GM18526 (cell line): ENCODE results near the gene SLC10A4.

Source experiments
- POLR2A ChIP-seq: IDR thresholded peaks from 3 replicates; pipeline ENCODE4 v1.6.1; 2011; ENCODE audit not compliant: insufficient read length; ENCODE audit errors: extremely low read depth

The SLC10A4 gene

GRCh38 chr4:48481581-48481980 is 1.6 kb upstream of the SLC10A4 start:
- TF ChIP-seq POLR2A, result no peak

DNA sequence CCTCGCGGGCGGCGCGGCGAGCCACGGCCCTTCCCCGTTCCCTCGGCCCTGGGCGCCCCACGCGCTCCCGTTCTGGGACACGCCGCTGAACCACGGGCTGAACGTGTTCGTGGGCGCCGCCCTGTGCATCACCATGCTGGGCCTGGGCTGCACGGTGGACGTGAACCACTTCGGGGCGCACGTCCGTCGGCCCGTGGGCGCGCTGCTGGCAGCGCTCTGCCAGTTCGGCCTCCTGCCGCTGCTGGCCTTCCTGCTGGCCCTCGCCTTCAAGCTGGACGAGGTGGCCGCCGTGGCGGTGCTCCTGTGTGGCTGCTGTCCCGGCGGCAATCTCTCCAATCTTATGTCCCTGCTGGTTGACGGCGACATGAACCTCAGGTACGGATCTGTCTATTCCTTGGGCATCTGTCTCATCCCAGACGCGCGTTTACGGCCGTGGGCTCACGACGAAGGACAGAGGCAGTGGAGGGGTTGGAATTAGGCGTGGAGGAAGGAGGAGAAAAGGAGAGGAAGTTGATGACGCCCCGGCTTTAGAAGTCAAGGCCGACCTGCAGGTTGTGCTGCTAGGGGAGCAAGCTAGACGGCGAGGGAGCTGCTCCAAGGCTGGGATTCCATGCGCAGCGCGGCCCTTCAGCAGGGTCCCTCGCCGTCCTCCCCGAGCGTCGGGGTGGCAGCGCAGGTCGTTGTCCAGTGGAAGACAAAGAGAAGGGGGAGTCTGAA is 792 bp downstream of the SLC10A4 start:
- TF ChIP-seq POLR2A, result no peak

DNA sequence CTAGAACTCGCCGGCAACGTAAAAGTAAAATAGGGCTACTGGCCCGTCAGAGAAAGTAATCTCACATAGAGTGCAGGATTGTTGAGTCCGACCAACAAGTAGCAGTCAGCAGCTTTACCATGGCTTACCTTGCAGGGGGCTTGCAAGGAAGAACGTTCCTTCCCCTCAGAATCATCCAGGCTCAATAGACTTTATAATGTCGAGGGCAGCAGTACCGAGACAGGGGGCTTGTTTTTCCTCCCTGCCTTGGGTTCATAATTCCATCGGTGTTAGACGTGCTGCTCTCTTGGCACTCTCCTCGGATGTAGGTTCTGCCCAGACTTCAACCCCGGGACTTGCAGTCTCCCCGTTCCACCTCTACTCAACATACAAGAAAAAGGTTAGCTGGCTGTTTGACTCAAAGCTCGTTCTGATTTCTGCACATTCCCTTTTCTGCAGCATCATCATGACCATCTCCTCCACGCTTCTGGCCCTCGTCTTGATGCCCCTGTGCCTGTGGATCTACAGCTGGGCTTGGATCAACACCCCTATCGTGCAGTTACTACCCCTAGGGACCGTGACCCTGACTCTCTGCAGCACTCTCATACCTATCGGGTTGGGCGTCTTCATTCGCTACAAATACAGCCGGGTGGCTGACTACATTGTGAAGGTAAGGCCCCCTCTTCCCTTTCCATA is 1.5 kb downstream of the SLC10A4 start:
- no peak for TF ChIP-seq POLR2A

DNA sequence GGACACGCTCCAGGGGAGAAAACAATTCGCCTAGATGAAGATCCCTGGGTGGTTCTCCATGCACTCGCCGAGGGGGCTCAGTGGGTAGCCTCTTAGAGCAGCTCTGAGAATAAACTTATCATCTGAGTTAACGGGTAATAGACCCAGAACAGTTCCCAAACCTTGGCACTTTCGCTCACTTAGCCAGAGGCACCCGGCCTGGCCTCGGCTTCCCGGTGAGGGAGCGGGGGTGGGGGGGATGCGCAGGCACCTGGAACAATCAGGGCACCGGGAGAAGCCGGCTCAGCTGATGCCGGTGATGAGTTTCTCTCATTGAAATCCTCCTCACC is 6.5 kb downstream of the SLC10A4 start:
- TF ChIP-seq POLR2A, result no peak

- TF ChIP-seq POLR2A, result no peak
Measured at GRCh38 chr4:48490012-48490679, 7.0 kb downstream of the SLC10A4 start, which contains the start of gene ZAR1. ZAR1 (plus strand) TSS chr4:48490252; CDS start chr4:48490292, 40 bp downstream.

GRCh38 chr4:48490680-48491513 is 7.8 kb downstream of the SLC10A4 start:
- TF ChIP-seq POLR2A, result no peak

GRCh38 chr4:48491514-48492176 is 8.5 kb downstream of the SLC10A4 start:
- TF ChIP-seq POLR2A, result no peak

DNA sequence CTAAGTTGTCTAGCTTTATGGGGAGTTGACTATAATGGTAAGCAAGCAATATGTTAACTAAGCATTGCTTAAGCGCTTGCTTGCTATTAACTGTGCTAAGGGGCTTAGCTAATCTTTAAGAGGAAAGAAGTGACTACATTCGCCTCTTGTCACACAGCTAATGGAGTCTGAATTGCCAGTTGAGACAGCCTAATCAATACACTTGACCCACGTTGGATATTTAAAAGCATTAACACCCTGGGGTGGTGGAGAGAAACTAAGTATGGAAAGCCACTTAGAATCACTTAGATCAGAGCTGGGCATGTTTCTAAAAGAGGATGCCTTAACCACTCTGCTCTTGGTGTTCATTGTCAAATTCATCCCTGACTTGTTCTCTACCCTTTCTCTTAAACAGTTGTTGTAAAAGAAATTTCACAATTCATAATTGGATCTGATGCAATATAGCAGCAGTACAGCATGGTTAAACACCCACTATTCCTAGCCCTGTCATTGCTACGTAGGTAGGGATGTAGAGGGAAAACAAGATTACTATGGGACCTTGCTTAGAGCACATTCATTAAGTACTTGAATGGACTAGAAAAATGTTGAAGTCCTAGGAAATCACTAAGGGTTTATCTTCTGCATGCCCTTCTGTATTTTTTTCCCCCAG is 10.4 kb downstream of the SLC10A4 start:
- TF ChIP-seq POLR2A, result no peak

DNA sequence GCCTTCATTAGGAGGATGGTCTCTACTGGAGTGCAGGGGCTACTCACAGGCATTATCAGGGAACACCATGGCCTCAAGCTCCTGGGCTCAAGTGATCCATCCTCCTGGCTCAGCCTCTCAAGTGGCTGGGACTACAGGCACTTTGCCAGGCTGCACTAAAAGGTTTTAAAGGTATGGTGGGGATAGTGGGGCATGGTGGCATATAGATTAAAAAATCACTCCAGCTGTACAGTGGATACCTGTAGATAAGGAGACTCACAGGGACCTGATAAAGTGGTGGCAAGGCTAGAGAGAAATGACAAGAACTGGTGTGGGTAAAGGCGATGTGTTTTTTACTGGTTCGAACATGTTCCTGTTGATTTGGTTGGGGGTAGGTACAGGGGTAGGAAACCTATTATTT is 12.8 kb downstream of the SLC10A4 start:
- no peak for TF ChIP-seq POLR2A

DNA sequence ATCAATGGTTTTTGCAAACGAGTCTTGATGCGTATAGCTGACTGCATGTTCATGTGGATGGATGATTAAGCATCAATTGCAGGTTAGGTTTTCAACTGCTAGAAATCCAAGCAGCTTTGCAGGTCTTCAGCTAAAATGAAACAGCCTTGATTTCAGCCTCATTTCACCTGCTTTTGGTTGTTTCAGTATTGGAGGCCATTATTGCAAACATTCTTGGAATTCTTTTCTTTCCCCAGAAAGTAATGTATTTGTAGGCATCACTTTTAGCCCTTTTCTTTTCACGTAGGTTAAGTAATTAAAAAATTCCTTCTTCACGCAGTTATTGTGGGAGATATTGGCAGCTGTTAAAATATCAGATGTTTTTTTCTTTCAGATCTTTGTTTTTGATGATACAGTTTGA is 15.8 kb downstream of the SLC10A4 start:
- no peak for TF ChIP-seq POLR2A

- TF ChIP-seq POLR2A, result no peak
Measured at GRCh38 chr4:48499551-48500066, 16.5 kb downstream of the SLC10A4 start.

- TF ChIP-seq POLR2A, result no peak
Measured at GRCh38 chr4:48503233-48504025, 20.3 kb downstream of the SLC10A4 start.

DNA sequence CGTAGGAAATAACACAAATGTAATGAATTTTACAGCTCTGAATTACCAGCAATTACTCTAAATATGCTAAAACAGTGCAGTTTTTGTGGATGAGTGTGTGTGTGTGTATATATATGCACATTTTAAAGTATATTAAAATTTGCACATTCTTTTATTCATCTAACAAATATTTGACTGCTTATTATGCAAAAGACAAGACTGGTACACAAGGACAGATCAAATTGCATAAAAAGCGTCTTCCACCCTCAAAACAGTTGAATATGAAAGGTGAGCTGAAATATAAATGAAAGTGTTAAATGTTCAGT is 20.8 kb downstream of the SLC10A4 start:
- no peak for TF ChIP-seq POLR2A

DNA sequence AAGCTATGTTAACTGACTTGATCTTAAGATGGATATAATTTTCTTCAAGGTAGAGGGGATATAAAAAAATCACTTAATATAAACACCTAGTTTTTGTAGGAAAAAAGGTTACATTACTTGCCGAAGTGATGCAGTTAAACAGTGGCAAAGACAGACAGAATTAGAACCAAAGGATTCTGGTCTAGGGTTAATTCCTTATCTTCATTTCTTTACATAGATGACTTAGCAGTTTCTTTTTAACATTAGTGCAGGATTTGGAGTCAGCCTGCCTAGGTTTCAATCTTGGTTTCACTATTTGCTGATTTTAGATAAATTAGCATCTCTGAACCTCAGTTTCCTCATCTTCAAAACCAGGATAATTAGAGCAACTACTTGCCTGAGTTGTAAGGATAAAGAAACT is 21.2 kb downstream of the SLC10A4 start:
- no peak for TF ChIP-seq POLR2A

DNA sequence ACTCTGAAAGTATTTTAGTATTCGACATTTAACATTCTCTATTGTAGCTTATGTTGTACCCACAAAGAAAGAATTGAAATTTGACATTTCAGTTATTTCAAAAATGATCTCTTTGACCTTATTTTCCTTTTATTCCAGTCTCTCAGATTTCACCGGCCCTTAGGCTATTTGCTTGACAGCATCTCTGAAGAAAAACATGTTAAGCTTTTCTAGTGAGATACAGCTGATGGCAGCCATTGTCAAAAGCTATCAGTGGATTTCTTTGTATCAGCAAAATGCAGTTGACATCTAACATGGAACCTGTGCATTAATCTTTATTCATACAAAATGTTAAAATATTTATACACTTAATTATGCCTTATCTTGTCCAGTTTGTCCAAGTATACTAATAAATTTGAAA is 23.6 kb downstream of the SLC10A4 start:
- TF ChIP-seq POLR2A, result no peak
